RWPE2 (cell line): ENCODE measurements around the gene CRYGN.

Source experiments
- ATAC-seq: fragments of 200-7000 bp; cut with Tn5 transposase; 3 replicates; pipeline ENCODE4 v1.9.1; 2021; ENCODE audit warnings: low read depth
- DNase-seq: peaks from one replicate; pipeline ENCODE4 v3.0.0-alpha.2; 2020; ENCODE audit warnings: low spot score
- H3K27ac ChIP-seq: fragments of 450-650 bp; 2 replicates; pipeline ENCODE4 v1.5.1; 2017; ENCODE audit warnings: mild to moderate bottlenecking; ENCODE audit not compliant: poor library complexity, severe bottlenecking
- H3K27me3 ChIP-seq: fragments of 250-450 bp; sonication (Bioruptor Pico); 2 replicates; pipeline ENCODE4 v1.5.1; 2021; ENCODE audit warnings: mild to moderate bottlenecking, moderate library complexity; ENCODE audit not compliant: insufficient read depth, poor library complexity, severe bottlenecking
- H3K36me3 ChIP-seq: fragments of 250-450 bp; sonication (Bioruptor Pico); 2 replicates; pipeline ENCODE4 v1.5.1; 2020; ENCODE audit warnings: low read depth, mild to moderate bottlenecking, moderate library complexity
- H3K4me1 ChIP-seq: fragments of 250-450 bp; sonication (Bioruptor Pico); 2 replicates; pipeline ENCODE4 v1.5.1; 2021; ENCODE audit warnings: mild to moderate bottlenecking, moderate library complexity; ENCODE audit not compliant: insufficient read depth, poor library complexity, severe bottlenecking
- H3K4me3 ChIP-seq: fragments of 250-450 bp; sonication (Bioruptor Pico); 2 replicates; pipeline ENCODE4 v1.5.1; 2021; ENCODE audit warnings: mild to moderate bottlenecking, moderate library complexity; ENCODE audit not compliant: severe bottlenecking
- H3K9me3 ChIP-seq: fragments of 250-450 bp; sonication (Bioruptor Pico); 2 replicates; pipeline ENCODE4 v1.5.1; 2021; ENCODE audit warnings: mild to moderate bottlenecking, moderate library complexity; ENCODE audit not compliant: severe bottlenecking
- TF ChIP-seq, protein P1 (sequence below): fragments of 450-650 bp; IDR thresholded peaks from one replicate; pipeline ENCODE4 v1.5.1; 2017; ENCODE audit warnings: mild to moderate bottlenecking, moderate library complexity; ENCODE audit not compliant: poor library complexity, severe bottlenecking

CRYGN gene

DNA sequence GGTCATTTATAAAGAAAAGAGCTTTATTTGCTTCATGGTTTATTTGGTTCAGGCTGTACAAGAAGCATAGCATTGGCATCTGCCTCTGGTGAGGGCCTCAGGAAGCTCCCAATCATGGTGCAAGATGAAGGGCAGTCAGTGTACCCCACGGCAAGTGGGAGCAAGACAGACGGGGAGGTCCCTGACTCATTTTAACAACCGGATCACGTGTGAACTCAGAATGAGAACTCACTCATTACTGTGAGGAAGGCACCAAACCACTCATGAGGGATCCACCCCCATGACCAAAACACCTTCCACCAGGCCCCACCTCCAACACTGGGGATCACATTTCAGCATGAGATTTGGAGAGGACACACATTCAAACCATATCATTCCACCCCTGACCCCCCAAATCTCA lies 15.7 kb upstream of the CRYGN start:
- no peaks in the 10 kb centered on the region for H3K9me3 ChIP-seq
- H3K27ac ChIP-seq, result no peak overlapping the region
- no peaks in the 10 kb centered on the region for H3K36me3 ChIP-seq
- H3K27me3 ChIP-seq, result no peaks in the 10 kb centered on the region
- no peak overlapping the region for H3K4me3 ChIP-seq
- peaks cover 12% of the 10 kb centered on the region for H3K4me1 ChIP-seq
- DNase-seq (no peak), ATAC-seq (no peak)
- TF ChIP-seq, protein P1, sequence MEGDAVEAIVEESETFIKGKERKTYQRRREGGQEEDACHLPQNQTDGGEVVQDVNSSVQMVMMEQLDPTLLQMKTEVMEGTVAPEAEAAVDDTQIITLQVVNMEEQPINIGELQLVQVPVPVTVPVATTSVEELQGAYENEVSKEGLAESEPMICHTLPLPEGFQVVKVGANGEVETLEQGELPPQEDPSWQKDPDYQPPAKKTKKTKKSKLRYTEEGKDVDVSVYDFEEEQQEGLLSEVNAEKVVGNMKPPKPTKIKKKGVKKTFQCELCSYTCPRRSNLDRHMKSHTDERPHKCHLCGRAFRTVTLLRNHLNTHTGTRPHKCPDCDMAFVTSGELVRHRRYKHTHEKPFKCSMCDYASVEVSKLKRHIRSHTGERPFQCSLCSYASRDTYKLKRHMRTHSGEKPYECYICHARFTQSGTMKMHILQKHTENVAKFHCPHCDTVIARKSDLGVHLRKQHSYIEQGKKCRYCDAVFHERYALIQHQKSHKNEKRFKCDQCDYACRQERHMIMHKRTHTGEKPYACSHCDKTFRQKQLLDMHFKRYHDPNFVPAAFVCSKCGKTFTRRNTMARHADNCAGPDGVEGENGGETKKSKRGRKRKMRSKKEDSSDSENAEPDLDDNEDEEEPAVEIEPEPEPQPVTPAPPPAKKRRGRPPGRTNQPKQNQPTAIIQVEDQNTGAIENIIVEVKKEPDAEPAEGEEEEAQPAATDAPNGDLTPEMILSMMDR, result no peak

DNA sequence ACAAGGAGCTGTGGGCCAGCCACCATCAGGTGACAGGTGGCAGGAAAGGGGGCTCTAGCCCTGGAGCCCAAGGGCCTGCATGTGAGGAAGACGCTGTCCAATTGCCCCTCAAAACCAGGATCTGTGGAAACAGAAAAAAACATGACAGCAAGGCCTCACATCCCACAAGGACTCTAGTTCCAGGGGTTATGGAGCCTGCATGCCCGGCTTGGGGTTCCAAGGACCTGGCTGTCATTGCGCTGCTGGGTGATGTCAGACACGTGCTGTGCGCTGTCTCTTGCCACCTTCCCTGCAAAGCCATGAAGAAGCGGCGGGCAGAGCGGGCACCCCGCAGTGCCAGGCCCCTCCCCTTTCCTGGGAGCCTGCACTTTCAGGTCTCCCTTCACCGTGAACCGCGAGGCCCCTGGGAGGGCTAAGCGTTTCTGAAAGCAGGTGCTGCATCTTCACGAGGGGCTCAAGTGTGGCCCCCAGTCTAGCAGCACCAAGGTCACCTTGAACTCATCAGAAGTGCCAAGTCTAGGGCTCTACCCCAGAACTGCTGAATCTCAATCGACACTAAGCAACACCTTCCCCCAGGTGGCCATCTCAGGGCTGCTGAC lies 15.1 kb upstream of the CRYGN start:
- TF ChIP-seq, protein P1, result no peak
- peaks cover 7% of the 10 kb centered on the region for H3K4me1 ChIP-seq
- H3K4me3 ChIP-seq, result no peak overlapping the region
- no peaks in the 10 kb centered on the region for H3K36me3 ChIP-seq
- no peaks in the 10 kb centered on the region for H3K9me3 ChIP-seq
- no peak for DNase-seq
- H3K27ac ChIP-seq, result no peak overlapping the region
- no peaks in the 10 kb centered on the region for H3K27me3 ChIP-seq
- no peak for ATAC-seq

DNA sequence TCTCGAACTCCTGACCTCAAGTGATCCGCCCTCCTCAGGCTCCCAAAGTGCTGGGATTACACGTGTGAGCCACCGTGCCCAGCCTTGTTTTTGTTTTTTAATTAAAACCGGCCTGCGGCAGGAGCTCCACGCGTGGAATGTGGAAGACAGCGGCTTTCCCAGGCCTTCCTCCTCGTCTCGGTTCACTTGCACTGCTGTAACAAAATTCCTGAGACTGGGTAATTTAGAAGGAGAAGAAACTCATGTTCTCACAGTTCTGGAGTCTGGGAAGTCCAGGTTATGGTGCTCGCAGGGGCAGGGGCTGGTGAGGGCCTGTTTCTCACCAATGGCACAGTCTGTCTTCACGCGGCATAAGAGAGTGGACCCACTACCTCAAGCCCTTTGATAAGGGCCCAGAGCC lies 14.4 kb upstream of the CRYGN start:
- Histone ChIP-seq H3K36me3 (no peaks in the 10 kb centered on the region), H3K27me3 (no peaks in the 10 kb centered on the region), H3K4me1 (peaks cover 1% of the 10 kb centered on the region), H3K4me3 (no peak overlapping the region), H3K27ac (no peak overlapping the region), H3K9me3 (no peaks in the 10 kb centered on the region)
- TF ChIP-seq, protein P1, result no peak
- DNase-seq (no peak), ATAC-seq (no peak)

DNA sequence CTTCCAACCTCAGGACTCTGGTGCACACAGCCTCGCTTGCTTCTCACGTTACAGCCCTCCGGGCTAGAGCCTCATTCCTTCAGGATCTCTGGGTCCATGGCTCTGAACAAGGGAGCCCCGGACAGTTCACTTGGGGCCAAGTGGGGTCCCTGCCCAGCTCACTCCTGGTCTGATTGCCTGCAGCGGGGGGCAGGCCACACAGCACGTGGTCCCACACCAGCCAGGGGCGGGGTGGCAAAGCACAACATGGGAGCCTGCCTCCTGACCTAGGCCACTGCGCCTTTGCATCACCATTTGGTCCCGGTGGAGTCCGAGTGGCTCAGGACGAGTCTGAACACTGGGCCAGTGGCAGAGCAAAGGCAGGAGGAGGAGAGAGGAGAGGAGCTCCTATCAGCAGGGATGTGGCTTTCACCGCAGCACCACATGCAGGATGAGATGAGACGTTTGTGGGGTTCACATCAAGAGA lies 13.4 kb upstream of the CRYGN start:
- Histone ChIP-seq H3K36me3 (no peaks in the 10 kb centered on the region), H3K4me3 (no peak overlapping the region), H3K9me3 (no peaks in the 10 kb centered on the region), H3K4me1 (no peaks in the 10 kb centered on the region), H3K27me3 (no peaks in the 10 kb centered on the region), H3K27ac (no peak overlapping the region)
- TF ChIP-seq, protein P1, result no peak
- DNase-seq, result no peak
- no peak for ATAC-seq

DNA sequence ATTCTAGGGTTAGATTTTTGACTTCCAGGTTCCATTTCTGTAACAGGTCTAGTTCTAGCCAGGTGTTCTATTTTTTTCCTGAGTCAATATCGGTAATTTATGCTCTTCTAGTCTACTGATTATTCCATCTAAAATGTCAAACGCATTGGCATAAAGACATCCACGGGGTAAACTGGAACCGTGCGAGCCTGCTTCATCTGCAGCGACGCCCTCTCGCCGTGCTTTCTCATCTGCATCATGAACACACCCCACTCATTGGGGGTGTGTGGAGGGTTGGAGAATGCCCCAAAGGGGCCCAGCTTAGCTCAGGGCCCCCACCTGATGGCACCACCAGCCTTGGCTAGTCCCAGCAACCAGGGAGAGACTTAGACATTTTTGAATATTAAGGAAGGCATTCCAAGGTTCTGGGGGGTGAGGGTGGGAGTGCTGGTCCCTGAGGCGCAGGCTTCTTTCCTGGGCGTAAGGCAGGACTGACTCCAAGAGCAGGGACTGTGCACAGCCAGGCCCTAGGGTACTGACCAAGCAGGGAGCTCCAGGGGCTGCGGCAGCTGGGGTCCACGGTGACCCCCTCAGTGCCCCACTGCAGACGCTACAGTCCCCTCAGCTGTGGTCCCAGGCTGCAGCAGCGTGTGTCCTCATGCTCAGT lies 12.9 kb upstream of the CRYGN start:
- no peaks in the 10 kb centered on the region for H3K9me3 ChIP-seq
- ATAC-seq (no peak), DNase-seq (no peak)
- H3K36me3 ChIP-seq, result no peaks in the 10 kb centered on the region
- H3K4me3 ChIP-seq, result no peak overlapping the region
- TF ChIP-seq, protein P1, result no peak
- H3K27me3 ChIP-seq, result no peaks in the 10 kb centered on the region
- H3K27ac ChIP-seq, result no peak overlapping the region
- no peaks in the 10 kb centered on the region for H3K4me1 ChIP-seq
